Heart right ventricle (tissue), 16 donors: ENCODE data around the gene CHD6. TPM values are rescaled to one million over a fixed set of nuclear protein-coding genes. Genes with fewer than 3 reads are reported as not detected.

Experiments
- ATAC-seq, 8 donors: fragments of 200-7000 bp; cut with Tn5 transposase; one replicate each; pipeline ENCODE4 v1.9.1; 2020; ENCODE audit warnings: mild to moderate bottlenecking in 8 of 8, moderate library complexity in 8 of 8, moderate number of reproducible peaks in 1 of 8
- DNase-seq, 2 donors: peaks; one replicate each; pipeline ENCODE4 v3.0.0-alpha.2; 2020
- H3K27ac ChIP-seq, 10 donors: fragments of 200-600 bp; sonication (generic) in 2 of 10; one replicate each; pipeline versions ENCODE4 v1.5.0 to v1.8.0; 2020 to 2022; ENCODE audit warnings: mild to moderate bottlenecking in 3 of 10
- H3K27me3 ChIP-seq, 7 donors: fragments of 200-600 bp; one replicate each; pipeline ENCODE4 v1.8.0; 2021 to 2022; ENCODE audit warnings: mild to moderate bottlenecking in 2 of 7
- H3K36me3 ChIP-seq, 9 donors: fragments of 200-600 bp; sonication (generic) in 1 of 9; one replicate each; pipeline versions ENCODE4 v1.5.0 to v1.8.0; 2020 to 2022; ENCODE audit warnings: mild to moderate bottlenecking in 2 of 9
- H3K4me1 ChIP-seq, 9 donors: fragments of 200-600 bp; sonication (generic) in 1 of 9; one replicate each; pipeline versions ENCODE4 v1.5.0 to v1.8.0; 2020 to 2022; ENCODE audit warnings: mild to moderate bottlenecking in 4 of 9
- H3K4me3 ChIP-seq, 10 donors: fragments of 200-600 bp; sonication (generic) in 2 of 10; one replicate each; pipeline versions ENCODE4 v1.5.0 to v1.8.0; 2020 to 2022; ENCODE audit warnings: mild to moderate bottlenecking in 7 of 10, moderate library complexity in 2 of 10
- H3K9me3 ChIP-seq, 11 donors: fragments of 200-600 bp in 10 of 11; sonication (generic) in 2 of 11; one replicate each; pipeline versions ENCODE4 v1.5.0 to v1.8.0; 2013 to 2022; ENCODE audit warnings: mild to moderate bottlenecking in 2 of 11, control low read depth in 1 of 11, moderate library complexity in 1 of 11
- WGBS, 2 donors: extraction: QIAGEN DNeasy Blood & Tissue Kit; methylation state at CpG; one replicate each; pipeline ENCODE4 v1.1.7; 2013; ENCODE audit warnings: inconsistent platforms in 1 of 2; 5-methylcytosine and 5-hydroxymethylcytosine counted together
- intact Hi-C, 10 donors: fragments of 100-400 bp; cut with DNase I; formaldehyde crosslinking; loops; one replicate each; pipeline versions ENCODE4 v1.11.1 to v1.14.2; 2022
- polyA plus RNA-seq, 2 donors: library from polyadenylated mRNA; stranded (reverse); fragments of 200-250 nt; gene quantifications; one replicate each; pipeline ENCODE4 v1.2.3, GENCODE V29; 2013
- total RNA-seq, 10 donors: library from RNA; stranded (reverse); fragmentation: NEBNext Ultra II Directional in 3 of 10; extraction: Animal tissue kit (Norgen Biotek cat#: 25700) in 3 of 10; gene quantifications; one replicate each; pipeline versions ENCODE4 v1.2.1 to v1.2.4, GENCODE V29; 2021 to 2023
- TF ChIP-seq, protein P1 (sequence below), 9 donors: fragments of 200-600 bp; sonication (generic) in 2 of 9; IDR thresholded peaks; one replicate each; pipeline versions ENCODE4 v1.5.0 to v1.8.0; 2021 to 2022; ENCODE audit warnings: antibody characterized with exemption in 9 of 9, mild to moderate bottlenecking in 5 of 9, moderate library complexity in 1 of 9
- donor health status: Arrhythmogenic right ventricular cardiomyopathy.
- donor health status: ischemic (EF 13 %, LVEDD 7.1; RV severe dilation, severe dysfunction).
- donor health status: healthy with polysubstance abuse.
- donor health status: DM: no; HTN: yes; CAD: no.
- donor health status: DM: no; HTN: no; CAD: no.
- donor health status: ischemic (EF 25% LVEDD 6.9; RV normal size, moderate dysfunction).
- donor health status: ischemic (EF 25% LVEDD 5.7; RV mildly dilated, moderate dysfunction).
- donor health status: healthy.
- donor health status: DM: yes; HTN: yes; CAD: no.
- donor health status: Ischemic cardiomyopathy.
- donor health status: ischemic (EF 35%, LVEDD 5.7; RV mildly dilated, moderate dysfunction).
- donor health status: nonischemic (EF 11% LVEDD 7.7; RV severe dilation, severe dysfunction).
- donor health status: DM: yes; HTN: yes; CAD: no.
- donor health status: PGD.
- donor health status: ischemic (EF 29% LVEDD 5.4; RV normal size, mild dysfunction).
- donor health status: nonischemic (EF 23%, LVEDD 6.1; RV moderate dilation, normal function).

Gene CHD6
- total and polyA plus RNA-seq, 12 donors = 3.0 to 52.9 (median 39.5) TPM

GRCh38 chr20:41534170-41534569 lies 84.0 kb downstream of the CHD6 start:
- H3K4me3 ChIP-seq = no peak overlapping the region
- H3K36me3 ChIP-seq = peaks cover 0 to 58% (median 18%) of the 10 kb centered on the region in 9 donors
- H3K4me1 ChIP-seq = peaks cover 0 to 13% (median 0%) of the 10 kb centered on the region in 9 donors
- DNase-seq (no peak), ATAC-seq (no peak)
- peaks cover 0 to 11% (median 0%) of the 10 kb centered on the region in 11 donors for H3K9me3 ChIP-seq
- TF ChIP-seq, protein P1, sequence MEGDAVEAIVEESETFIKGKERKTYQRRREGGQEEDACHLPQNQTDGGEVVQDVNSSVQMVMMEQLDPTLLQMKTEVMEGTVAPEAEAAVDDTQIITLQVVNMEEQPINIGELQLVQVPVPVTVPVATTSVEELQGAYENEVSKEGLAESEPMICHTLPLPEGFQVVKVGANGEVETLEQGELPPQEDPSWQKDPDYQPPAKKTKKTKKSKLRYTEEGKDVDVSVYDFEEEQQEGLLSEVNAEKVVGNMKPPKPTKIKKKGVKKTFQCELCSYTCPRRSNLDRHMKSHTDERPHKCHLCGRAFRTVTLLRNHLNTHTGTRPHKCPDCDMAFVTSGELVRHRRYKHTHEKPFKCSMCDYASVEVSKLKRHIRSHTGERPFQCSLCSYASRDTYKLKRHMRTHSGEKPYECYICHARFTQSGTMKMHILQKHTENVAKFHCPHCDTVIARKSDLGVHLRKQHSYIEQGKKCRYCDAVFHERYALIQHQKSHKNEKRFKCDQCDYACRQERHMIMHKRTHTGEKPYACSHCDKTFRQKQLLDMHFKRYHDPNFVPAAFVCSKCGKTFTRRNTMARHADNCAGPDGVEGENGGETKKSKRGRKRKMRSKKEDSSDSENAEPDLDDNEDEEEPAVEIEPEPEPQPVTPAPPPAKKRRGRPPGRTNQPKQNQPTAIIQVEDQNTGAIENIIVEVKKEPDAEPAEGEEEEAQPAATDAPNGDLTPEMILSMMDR (IDR thresholded peaks at IDR 0.05) = no peak
- no peak overlapping the region for H3K27ac ChIP-seq
- intact Hi-C loops = no loop called here
- no peaks in the 10 kb centered on the region for H3K27me3 ChIP-seq

DNA sequence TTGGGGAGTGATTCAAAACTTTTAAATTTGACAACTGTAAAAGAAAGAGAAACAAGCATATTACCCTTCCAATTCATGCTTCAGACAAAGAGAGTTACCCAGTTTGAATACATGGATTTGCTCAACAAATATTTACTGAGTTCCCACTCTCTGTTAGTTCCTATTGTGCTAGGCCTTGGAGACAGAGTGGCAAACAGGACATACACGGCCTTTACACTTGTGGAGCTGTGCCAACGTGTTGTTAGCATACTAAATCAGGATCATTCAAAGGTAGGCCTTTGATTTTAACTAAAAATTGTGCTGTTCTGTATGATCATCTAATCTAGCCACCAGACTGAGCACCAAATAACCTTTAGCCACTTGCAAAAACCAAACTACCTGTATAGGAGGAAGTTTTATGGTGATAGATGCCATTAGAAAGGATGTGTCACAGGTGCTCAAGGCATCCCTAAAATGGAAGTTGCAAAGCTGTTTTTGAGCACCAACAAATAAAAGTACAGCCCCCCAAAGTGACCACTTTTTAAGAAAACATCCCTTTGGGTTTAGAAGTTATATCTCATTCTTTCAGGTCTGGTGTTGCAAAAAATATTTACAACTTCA lies 84.5 kb downstream of the CHD6 start:
- peaks cover 0 to 53% (median 16%) of the 10 kb centered on the region in 9 donors for H3K36me3 ChIP-seq
- no peak overlapping the region for H3K4me3 ChIP-seq
- no peak for ATAC-seq
- H3K27me3 ChIP-seq = no peaks in the 10 kb centered on the region
- DNase-seq = no peak
- 58 to 69% methylated on average over 2 of the region's 2 CpGs for WGBS, 2 donors
- TF ChIP-seq, protein P1 (IDR thresholded peaks at IDR 0.05) = no peak
- peaks cover 0 to 13% (median 0%) of the 10 kb centered on the region in 9 donors for H3K4me1 ChIP-seq
- intact Hi-C loops = no loop called here
- no peak overlapping the region for H3K27ac ChIP-seq
- H3K9me3 ChIP-seq = peaks cover 0 to 11% (median 0%) of the 10 kb centered on the region in 11 donors

- no peak for DNase-seq
- Histone ChIP-seq H3K4me1 (peaks cover 0 to 13% (median 0%) of the 10 kb centered on the region in 9 donors), H3K9me3 (peaks cover 0 to 7% (median 0%) of the 10 kb centered on the region in 11 donors), H3K27me3 (no peaks in the 10 kb centered on the region), H3K27ac (no peak overlapping the region), H3K4me3 (no peak overlapping the region), H3K36me3 (peaks cover 0 to 48% (median 16%) of the 10 kb centered on the region in 9 donors)
- intact Hi-C loops = no loop called here
- ATAC-seq = no peak
- 92% methylated on average over 11 of the region's 11 CpGs for WGBS, 2 donors
- TF ChIP-seq, protein P1 (IDR thresholded peaks at IDR 0.05) = no peak
Measured at GRCh38 chr20:41532935-41533334, 85.2 kb downstream of the CHD6 start.

- Histone ChIP-seq H3K4me1 (peaks cover 0 to 17% (median 1%) of the 10 kb centered on the region in 9 donors), H3K9me3 (no peaks in the 10 kb centered on the region), H3K4me3 (no peak overlapping the region), H3K27me3 (no peaks in the 10 kb centered on the region), H3K27ac (no peak overlapping the region), H3K36me3 (peaks cover 0 to 40% (median 16%) of the 10 kb centered on the region in 9 donors)
- no peak for ATAC-seq
- intact Hi-C loops = no loop called here
- TF ChIP-seq, protein P1 (IDR thresholded peaks at IDR 0.05) = no peak
- WGBS, 2 donors = 88 to 89% methylated on average over 3 of the region's 3 CpGs
- DNase-seq = no peak
Measured at GRCh38 chr20:41531518-41532275, 86.5 kb downstream of the CHD6 start.
